Melanocyte of skin (primary cell): ENCODE results near the gene KAT7. TPM values are rescaled to one million over a fixed set of nuclear protein-coding genes. Genes with fewer than 3 reads are reported as not detected.

Experiments
- total RNA-seq, 2 donors: library from RNA; depleted of rRNA; stranded (reverse); fragments of >200 nt; gene quantifications; 2 replicates each; pipeline ENCODE4 v1.2.3, GENCODE V29; 2012

KAT7 gene
- 10 to 100 TPM; 42.7 to 44.0 TPM for total RNA-seq

DNA sequence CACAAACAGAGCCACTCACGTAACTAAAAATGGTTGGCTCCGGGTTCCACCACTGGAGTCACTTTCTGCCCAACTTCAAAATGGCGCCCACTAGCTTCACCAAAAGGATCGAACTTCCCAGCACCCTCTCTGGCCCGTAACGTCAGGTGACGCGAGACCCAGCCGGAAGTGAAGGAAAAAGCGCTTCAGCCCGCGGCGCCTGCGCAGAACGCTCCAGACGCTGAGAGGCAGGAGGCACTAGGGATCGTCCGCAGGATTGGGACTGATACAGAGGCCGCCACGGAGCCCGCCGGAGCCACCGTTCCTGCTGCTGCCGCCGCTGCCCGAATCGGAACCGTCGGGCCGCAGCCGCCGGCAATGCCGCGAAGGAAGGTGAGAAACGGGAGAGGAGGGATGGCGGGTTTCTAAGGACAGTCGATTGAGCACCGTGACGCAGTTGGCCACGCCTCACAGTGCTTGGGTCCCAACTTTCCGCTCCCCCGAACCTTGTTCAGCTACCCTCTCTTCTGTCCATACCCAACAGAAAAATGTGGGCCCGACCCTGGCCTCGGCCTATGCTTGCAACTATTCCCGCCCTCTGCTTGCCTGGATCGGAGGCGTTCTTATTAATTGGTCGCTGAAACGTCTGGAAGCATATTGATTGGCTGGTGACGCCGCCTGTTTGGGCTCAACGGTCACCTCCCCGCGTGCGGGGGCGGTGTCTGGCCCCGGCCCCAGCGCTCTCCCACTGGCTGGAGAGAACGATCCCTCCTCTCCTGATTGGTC, at the start of gene KAT7:
TSS of gene KAT7 (plus strand) at position 204 of the 765 bp plus-strand sequence. CDS start at position 358, 154 bp downstream.

DNA sequence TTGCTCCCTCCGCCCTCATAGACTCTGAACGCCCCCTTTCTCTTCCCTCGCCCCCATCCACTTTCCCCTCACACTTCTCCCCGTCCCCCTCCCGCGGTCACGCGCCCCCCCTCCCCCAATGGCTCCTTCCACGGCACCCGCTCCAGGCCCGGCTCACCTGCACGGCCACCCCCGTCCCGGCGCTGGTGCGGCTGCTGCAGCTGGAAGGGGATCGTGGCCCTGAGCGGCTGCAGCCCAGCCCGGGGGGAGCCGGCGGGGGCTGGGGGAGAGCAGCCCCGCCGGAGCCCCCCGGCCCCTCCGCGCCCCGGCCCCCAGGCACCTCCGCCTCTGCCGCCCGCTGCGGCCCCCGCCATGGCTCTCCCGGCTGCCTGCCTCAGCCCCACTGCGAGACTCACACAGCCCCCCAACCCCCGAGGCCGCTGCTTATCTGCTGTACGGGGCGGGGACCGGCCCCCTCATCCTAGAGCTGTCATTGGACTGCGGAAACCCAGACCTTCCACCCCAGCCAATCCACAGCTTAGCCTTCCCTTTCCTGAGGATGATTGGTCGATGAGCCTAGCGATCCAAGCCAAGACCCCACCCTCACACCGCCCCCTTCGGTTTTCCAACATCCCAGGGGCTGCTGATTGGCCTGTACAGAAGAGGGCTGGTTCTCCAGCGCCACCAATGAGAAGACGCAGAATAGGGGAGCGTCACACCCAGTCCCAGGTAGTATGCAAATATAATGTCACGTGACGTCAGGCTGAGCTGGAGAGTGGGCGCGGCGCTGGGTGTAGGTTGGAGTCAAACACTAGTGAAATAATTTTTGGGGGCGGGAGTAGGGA, 24.5 kb upstream of the KAT7 start, which contains the start of gene FAM117A:
TSS of gene FAM117A (minus strand) at position 397 of the 824 bp plus-strand sequence. CDS start at position 353, 44 bp downstream.

DNA sequence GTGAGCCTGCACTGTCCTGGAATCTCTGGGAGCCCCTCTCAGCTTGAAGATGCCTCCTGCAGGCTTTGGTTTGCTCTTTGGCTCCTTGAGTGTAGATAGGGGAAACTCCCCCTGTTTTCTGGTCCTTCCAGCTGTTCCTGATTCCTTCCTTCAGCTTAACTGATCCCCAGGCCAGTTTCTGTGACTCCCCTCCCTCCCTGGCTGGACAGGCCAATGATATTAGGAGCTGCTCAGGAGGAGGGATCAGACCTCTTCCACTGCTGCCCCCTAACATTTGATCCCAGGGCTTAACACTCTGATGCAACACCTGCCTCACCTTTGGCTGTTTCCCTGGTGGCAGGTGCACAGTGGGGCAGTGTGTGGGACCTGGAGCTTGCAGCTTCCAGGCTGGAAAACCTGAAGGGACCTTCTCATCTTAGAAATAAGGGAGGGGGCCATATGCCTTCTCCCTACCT, 59.6 kb downstream of the KAT7 start, which contains the start of gene TAC4:
TSS of gene TAC4 (minus strand) at position 51 of the 455 bp plus-strand sequence. CDS start 52 bp downstream, outside the sequence.

Other genes with a start within 250 kb of the KAT7 start
- 1 to 10 TPM in 1 of 2 donors, under 1 TPM in 1; under 0.01 to 2.4 TPM for gene NXPH3, start 212.8 kb upstream of the KAT7 start, total RNA-seq
- 10 to 100 TPM; 29.3 to 54.7 TPM for gene SPOP, start 110.6 kb upstream of the KAT7 start, total RNA-seq
- gene SLC35B1, start 80.7 kb upstream of the KAT7 start, total RNA-seq, result 10 to 100 TPM; 47.8 to 67.6 TPM
- 1 to 10 TPM; 2.7 to 6.5 TPM for gene FAM117A, start 24.6 kb upstream of the KAT7 start, total RNA-seq
- not detected for gene TAC4, start 59.4 kb downstream of the KAT7 start, total RNA-seq
- not detected for gene DLX4, start 180.5 kb downstream of the KAT7 start, total RNA-seq
- gene DLX3, start 206.5 kb downstream of the KAT7 start, total RNA-seq, result under 1 TPM in 1 of 2 donors, not detected in 1; under 0.01 TPM